BLaER1 (cell line): Measurements from ENCODE around the gene SMC2.

ENCODE experiments used
- H3K27ac ChIP-seq: shearing (Covaris generic); formaldehyde crosslinking; 2 replicates; pipeline ENCODE4 v1.8.1; 2022
- H3K27me3 ChIP-seq: shearing (Covaris generic); formaldehyde crosslinking; 2 replicates; pipeline ENCODE4 v1.8.1; 2022
- H3K36me3 ChIP-seq: shearing (Covaris generic); formaldehyde crosslinking; 2 replicates; pipeline ENCODE4 v1.8.1; 2022
- H3K4me1 ChIP-seq: shearing (Covaris generic); formaldehyde crosslinking; 2 replicates; pipeline ENCODE4 v1.8.1; 2022
- H3K4me2 ChIP-seq: shearing (Covaris generic); formaldehyde crosslinking; 2 replicates; pipeline ENCODE4 v1.8.1; 2022
- H3K4me3 ChIP-seq: shearing (Covaris generic); formaldehyde crosslinking; 2 replicates; pipeline ENCODE4 v1.8.1; 2022
- H3K9ac ChIP-seq: shearing (Covaris generic); formaldehyde crosslinking; 2 replicates; pipeline ENCODE4 v1.8.1; 2022
- H3K9me3 ChIP-seq: shearing (Covaris generic); formaldehyde crosslinking; 2 replicates; pipeline ENCODE4 v1.8.1; 2022
- H4K20me1 ChIP-seq: shearing (Covaris generic); formaldehyde crosslinking; 2 replicates; pipeline ENCODE4 v1.8.1; 2022
- Cebpa-rat ChIP-seq: shearing (Covaris generic); IDR thresholded peaks from 2 replicates; pipeline ENCODE4 v1.8.1; 2022

The SMC2 gene

DNA sequence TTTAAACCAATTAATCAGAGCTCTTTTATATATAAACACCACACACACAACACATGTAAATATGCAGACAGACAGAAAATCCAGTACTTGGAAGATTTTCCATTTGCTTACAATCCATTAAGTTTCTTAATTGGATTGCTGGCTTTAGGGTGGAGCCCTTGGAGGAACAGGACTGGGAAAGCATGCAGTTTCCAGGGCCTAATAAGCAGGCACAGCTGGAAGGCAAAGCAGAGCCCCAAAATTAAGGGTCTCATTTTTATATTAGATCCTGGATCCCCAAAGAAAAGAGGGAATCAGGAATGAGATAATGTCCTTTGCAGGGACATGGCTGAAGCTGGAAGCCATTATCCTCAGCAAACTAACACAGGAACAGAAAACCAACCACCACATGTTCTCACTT is 13.1 kb upstream of the SMC2 start:
- H4K20me1 ChIP-seq: no peaks in the 10 kb centered on the region
- H3K9me3 ChIP-seq: peaks cover 35% of the 10 kb centered on the region
- no peak overlapping the region for H3K4me3 ChIP-seq
- no peak for TF ChIP-seq Cebpa-rat
- H3K27me3 ChIP-seq: no peaks in the 10 kb centered on the region
- H3K4me1 ChIP-seq: no peaks in the 10 kb centered on the region
- no peak overlapping the region for H3K9ac ChIP-seq
- H3K4me2 ChIP-seq: no peak overlapping the region
- H3K36me3 ChIP-seq: no peaks in the 10 kb centered on the region
- no peak overlapping the region for H3K27ac ChIP-seq

DNA sequence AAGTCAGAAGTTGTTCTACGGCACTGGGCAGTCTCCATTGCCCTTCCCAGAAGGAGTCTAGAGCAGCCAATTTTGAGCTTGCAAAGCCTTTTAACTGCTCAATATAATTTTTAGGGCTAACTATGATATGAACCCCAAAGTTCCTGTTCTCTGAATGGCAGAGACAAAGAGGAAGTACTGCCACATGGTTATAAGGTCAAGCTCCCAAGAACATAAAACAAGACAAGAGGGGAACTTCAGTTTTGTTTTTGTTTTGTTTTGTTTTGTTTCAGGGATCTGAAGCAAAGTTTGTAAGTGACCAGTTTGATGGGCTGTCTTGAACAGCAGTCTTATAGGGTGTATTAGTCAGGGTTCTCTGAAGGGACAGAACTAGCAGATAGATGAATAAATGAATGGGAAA is 11.9 kb upstream of the SMC2 start:
- Histone ChIP-seq H3K36me3 (no peaks in the 10 kb centered on the region), H3K4me3 (no peak overlapping the region), H3K27me3 (no peaks in the 10 kb centered on the region), H3K9me3 (peaks cover 35% of the 10 kb centered on the region), H3K4me2 (no peak overlapping the region), H4K20me1 (no peaks in the 10 kb centered on the region), H3K27ac (no peak overlapping the region), H3K9ac (no peak overlapping the region), H3K4me1 (no peaks in the 10 kb centered on the region)
- TF ChIP-seq Cebpa-rat: no peak

DNA sequence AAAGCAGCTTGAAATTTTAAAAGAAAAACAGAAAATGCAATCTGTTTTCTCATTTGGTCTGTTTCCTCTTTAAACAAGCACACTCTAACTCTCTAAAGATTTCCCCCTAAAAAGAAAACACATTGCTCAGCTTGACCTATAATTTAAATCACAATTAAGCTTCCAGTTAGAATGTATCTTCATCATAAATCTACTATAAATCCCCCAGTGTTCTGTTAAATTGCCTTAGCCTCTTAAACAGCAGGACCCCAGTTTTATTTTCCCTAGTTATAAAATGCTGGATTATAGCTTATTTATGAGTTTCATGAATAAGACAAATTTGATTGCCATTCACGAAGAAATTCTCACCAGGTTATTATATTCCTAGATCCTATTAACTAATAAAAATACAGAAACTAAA is 8.6 kb upstream of the SMC2 start:
- Histone ChIP-seq H3K27me3 (no peaks in the 10 kb centered on the region), H3K27ac (no peak overlapping the region), H3K4me3 (no peak overlapping the region), H3K9ac (no peak overlapping the region), H3K4me2 (no peak overlapping the region), H3K9me3 (peaks cover 17% of the 10 kb centered on the region), H4K20me1 (no peaks in the 10 kb centered on the region), H3K4me1 (peaks cover 2% of the 10 kb centered on the region; the same call in 1 of the 2 replicates), H3K36me3 (no peaks in the 10 kb centered on the region)
- TF ChIP-seq Cebpa-rat: no peak

DNA sequence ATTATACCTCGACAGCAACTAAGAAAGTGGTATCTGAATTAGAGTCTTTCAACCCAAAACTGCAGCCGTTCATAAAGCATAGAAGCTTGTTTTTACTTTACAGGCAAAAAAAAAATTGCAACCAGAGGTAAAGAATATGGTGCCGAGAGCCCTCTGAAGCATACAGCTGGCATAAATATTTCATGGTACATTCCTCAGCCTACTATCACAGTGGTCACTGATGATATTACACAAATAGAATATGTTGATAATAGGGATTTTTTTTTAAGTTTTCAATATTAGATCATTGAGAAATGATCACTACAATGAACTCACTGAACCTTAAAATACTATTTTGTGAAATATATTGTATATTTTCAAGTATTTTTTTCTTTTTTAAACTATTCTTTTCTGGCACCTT is 6.2 kb upstream of the SMC2 start:
- H3K4me3 ChIP-seq: no peak overlapping the region
- H3K27me3 ChIP-seq: no peaks in the 10 kb centered on the region
- no peak for TF ChIP-seq Cebpa-rat
- H3K9me3 ChIP-seq: no peaks in the 10 kb centered on the region
- no peak overlapping the region for H3K27ac ChIP-seq
- H3K4me1 ChIP-seq: peaks cover 26% of the 10 kb centered on the region
- H3K9ac ChIP-seq: no peak overlapping the region
- no peaks in the 10 kb centered on the region for H4K20me1 ChIP-seq
- no peaks in the 10 kb centered on the region for H3K36me3 ChIP-seq
- no peak overlapping the region for H3K4me2 ChIP-seq

DNA sequence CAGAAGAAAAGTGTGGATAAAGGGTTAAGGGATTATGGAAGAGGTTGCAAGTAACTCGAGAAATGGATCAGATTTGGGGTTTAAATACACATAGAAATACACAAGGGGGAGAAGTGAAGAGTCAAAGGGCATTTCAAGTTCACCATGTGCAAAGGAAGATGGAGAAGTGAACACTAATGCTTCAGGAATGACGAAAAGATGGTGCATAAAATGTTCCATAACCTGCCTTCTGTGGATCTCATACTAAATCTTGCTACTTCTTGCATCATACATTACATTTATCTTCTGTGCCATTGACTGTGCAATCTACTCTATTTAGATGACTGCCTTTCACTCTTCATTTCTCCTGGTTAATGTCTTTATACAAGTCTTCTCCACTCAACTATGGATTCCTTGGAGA is 5.7 kb upstream of the SMC2 start:
- Histone ChIP-seq H3K36me3 (no peaks in the 10 kb centered on the region), H4K20me1 (no peaks in the 10 kb centered on the region), H3K4me3 (no peak overlapping the region), H3K9ac (no peak overlapping the region), H3K4me2 (no peak overlapping the region), H3K27ac (no peak overlapping the region), H3K4me1 (peaks cover 29% of the 10 kb centered on the region), H3K27me3 (no peaks in the 10 kb centered on the region), H3K9me3 (no peaks in the 10 kb centered on the region)
- TF ChIP-seq Cebpa-rat: no peak

DNA sequence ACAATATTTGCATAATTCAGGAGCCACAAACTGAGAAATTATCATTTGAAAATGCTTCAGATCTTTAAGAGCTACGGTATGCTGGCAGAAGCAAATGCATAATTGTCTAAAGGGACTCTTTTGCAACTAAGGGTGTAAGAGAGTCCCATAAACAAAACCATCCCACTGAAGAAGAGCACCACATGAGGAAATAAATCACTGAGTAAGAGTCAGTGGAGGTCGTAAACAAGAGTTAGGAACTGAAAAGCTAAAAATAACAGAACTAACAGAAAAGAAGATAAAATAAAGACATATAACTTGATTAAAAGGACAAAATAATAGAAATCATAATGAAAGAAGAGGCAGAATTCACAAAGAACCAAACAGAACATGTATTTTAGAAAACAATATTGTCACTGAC is 3.5 kb upstream of the SMC2 start:
- no peaks in the 10 kb centered on the region for H3K36me3 ChIP-seq
- H3K9ac ChIP-seq: no peak overlapping the region
- H3K4me2 ChIP-seq: peak overlapping the region; percentile 81; the same call in 1 of the 2 replicates
- no peak for TF ChIP-seq Cebpa-rat
- no peak overlapping the region for H3K4me3 ChIP-seq
- peaks cover 38% of the 10 kb centered on the region for H3K4me1 ChIP-seq
- no peak overlapping the region for H3K27ac ChIP-seq
- no peaks in the 10 kb centered on the region for H4K20me1 ChIP-seq
- H3K9me3 ChIP-seq: no peaks in the 10 kb centered on the region
- no peaks in the 10 kb centered on the region for H3K27me3 ChIP-seq

DNA sequence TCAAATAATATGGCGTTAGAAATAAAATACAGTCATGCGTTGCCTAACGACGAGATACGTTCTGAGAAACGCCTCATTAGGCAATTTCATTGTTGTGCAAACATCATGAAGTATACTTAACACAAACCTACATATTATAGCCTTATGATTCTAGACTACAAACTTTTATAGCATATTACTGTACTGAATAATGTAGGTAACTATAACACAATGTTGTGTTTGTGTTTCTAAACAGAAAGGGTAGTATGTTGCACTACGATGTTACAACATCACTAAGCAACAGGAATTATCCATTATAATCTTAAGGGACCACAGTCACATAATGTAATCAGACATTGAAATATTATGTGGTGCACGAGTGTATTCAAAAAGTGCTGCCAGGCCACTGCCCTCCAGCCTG is 3.0 kb upstream of the SMC2 start:
- Histone ChIP-seq H3K4me2 (peak overlapping the region; percentile 81), H3K9me3 (no peaks in the 10 kb centered on the region), H3K4me3 (no peak overlapping the region), H3K36me3 (peaks cover 4% of the 10 kb centered on the region; the same call in 1 of the 2 replicates), H3K27me3 (no peaks in the 10 kb centered on the region), H4K20me1 (no peaks in the 10 kb centered on the region), H3K9ac (peak overlapping the region; percentile 35; the same call in 1 of the 2 replicates), H3K27ac (peak overlapping the region; percentile 63), H3K4me1 (peaks cover 43% of the 10 kb centered on the region)
- no peak for TF ChIP-seq Cebpa-rat

DNA sequence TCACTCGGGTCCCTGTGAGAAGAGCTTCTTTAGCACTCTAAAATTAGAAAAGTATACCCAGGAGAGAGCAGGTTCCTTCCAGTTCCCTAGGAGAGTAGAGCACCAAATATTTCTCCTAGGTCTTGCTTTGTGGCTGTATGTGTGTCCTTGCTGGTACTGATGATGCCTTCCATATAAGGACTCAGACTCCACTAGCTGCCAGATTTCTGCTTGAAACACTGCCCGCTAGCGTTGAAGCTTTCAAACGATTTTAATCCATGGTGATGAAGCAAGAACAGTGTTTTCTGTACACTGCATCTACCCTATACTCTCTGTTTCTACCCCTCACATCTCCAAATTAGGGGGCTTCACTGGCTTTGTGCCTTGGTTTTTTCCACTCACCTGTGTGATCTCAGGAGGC is 2.4 kb upstream of the SMC2 start:
- H3K4me2 ChIP-seq: peak overlapping the region; percentile 81
- peak overlapping the region; percentile 63 for H3K27ac ChIP-seq

DNA sequence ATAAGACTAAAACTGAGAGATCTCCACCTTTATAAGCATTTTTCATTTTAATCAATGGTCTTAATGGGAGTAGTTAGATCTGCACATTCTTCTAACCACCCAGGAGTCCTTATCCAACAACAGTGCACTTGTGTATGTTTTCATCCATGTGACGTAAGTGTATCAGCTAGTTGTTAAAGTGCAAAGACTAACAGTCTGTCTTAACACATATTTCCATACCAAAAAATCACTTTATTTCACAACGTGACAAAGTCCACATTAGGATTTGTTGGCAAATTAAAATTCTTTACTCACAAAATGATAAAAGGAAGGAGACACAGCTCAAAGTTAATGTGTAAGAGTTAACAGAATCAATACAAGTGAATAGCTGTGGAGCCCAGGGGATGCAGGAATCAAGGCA is 1.9 kb upstream of the SMC2 start:
- Histone ChIP-seq H3K9ac (peak overlapping the region; percentile 27; the same call in 1 of the 2 replicates), H3K4me3 (no peak overlapping the region), H4K20me1 (no peaks in the 10 kb centered on the region), H3K4me2 (peak overlapping the region; percentile 81), H3K36me3 (peaks cover 10% of the 10 kb centered on the region; the same call in 1 of the 2 replicates), H3K27ac (no peak overlapping the region), H3K4me1 (peaks cover 52% of the 10 kb centered on the region), H3K27me3 (no peaks in the 10 kb centered on the region), H3K9me3 (no peaks in the 10 kb centered on the region)
- TF ChIP-seq Cebpa-rat: no peak

More for the DNA sequence above, 2.4 kb upstream of the SMC2 start:
- H3K9ac ChIP-seq: peak overlapping the region; percentile 35; the same call in 1 of the 2 replicates
- H3K27me3 ChIP-seq: no peaks in the 10 kb centered on the region
- no peaks in the 10 kb centered on the region for H4K20me1 ChIP-seq
- peak; percentile 46; the same call in 1 of the 2 replicates for TF ChIP-seq Cebpa-rat
- peaks cover 9% of the 10 kb centered on the region; the same call in 1 of the 2 replicates for H3K36me3 ChIP-seq
- no peaks in the 10 kb centered on the region for H3K9me3 ChIP-seq
- H3K4me3 ChIP-seq: no peak overlapping the region
- H3K4me1 ChIP-seq: peaks cover 49% of the 10 kb centered on the region

DNA sequence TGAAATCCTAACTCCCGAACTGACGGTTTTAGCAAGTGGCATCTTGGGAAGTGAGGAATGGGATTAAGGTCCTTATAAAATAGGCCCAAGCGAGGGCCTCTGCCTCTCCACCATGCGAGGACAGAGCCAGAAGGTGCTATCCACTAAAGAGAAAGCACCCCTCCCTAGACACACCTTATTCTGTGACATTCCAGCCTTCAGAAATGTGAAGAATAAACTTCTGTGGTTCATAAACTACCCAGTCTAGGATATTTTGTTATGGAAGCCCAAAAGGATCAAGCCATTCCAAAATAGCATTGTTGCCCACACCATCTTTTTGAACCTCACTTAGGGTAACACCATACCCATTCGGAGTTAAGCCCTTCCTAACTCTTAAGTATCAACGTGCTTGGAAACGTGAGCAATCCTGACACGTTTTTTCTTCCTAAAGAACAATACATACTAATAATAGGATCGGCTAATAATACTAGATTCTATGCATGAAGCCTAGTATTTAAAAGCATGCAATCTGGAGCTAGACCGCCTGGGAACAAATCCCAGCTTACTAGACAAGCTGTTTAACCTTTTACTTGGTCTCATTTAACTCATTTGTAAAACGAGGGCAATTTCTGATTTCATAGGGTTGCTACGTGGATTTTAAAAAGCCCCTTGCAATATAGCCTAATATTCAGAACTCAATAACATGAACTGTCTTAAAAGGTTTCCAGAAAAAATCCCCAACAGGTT is 1.1 kb upstream of the SMC2 start:
- Histone ChIP-seq H3K36me3 (peaks cover 10% of the 10 kb centered on the region; the same call in 1 of the 2 replicates), H3K27me3 (no peaks in the 10 kb centered on the region), H3K4me2 (peak overlapping the region; percentile 81), H3K4me1 (peaks cover 52% of the 10 kb centered on the region), H3K9me3 (no peaks in the 10 kb centered on the region), H4K20me1 (no peaks in the 10 kb centered on the region), H3K9ac (peak overlapping the region; percentile 97), H3K27ac (peak overlapping the region; percentile 98), H3K4me3 (peak overlapping the region; percentile 82)
- no peak for TF ChIP-seq Cebpa-rat
